ENCODE data around the gene ETAA1.

ETAA1 gene

GRCh38 chr2:67384123-67384822 lies 12.9 kb upstream of the ETAA1 start:
- Histone ChIP-seq H3K36me3 (ENCODE audit: insufficient read depth, low read length) (no peaks in the 10 kb centered on the region), H3K79me2 (ENCODE audit: insufficient read depth, low read length) (no peaks in the 10 kb centered on the region), H3K4me3 (ENCODE audit: low read depth, low read length, poor library complexity, severe bottlenecking) (no peak overlapping the region), H3K4me2 (ENCODE audit: low read length) (no peak overlapping the region), H3K9me3 (ENCODE audit: low read length) (no peaks in the 10 kb centered on the region), H3K9me2 (ENCODE audit: low read depth, low read length) (no peaks in the 10 kb centered on the region), H4K20me1 (ENCODE audit: insufficient read depth, low read length) (no peaks in the 10 kb centered on the region), H2AFZ (ENCODE audit: low read length) (no peak overlapping the region), H3K27ac (ENCODE audit: low read depth, low read length, poor library complexity, severe bottlenecking) (no peak overlapping the region), H3K4me1 (ENCODE audit: insufficient read depth, low read length, severe bottlenecking) (no peaks in the 10 kb centered on the region), H3K27me3 (ENCODE audit: insufficient read depth, low read length) (no peaks in the 10 kb centered on the region), H3K9ac (ENCODE audit: low read length) (no peak overlapping the region), H3F3A (ENCODE audit: insufficient read depth, low read length) (no peaks in the 10 kb centered on the region)
- TF ChIP-seq, protein P1, sequence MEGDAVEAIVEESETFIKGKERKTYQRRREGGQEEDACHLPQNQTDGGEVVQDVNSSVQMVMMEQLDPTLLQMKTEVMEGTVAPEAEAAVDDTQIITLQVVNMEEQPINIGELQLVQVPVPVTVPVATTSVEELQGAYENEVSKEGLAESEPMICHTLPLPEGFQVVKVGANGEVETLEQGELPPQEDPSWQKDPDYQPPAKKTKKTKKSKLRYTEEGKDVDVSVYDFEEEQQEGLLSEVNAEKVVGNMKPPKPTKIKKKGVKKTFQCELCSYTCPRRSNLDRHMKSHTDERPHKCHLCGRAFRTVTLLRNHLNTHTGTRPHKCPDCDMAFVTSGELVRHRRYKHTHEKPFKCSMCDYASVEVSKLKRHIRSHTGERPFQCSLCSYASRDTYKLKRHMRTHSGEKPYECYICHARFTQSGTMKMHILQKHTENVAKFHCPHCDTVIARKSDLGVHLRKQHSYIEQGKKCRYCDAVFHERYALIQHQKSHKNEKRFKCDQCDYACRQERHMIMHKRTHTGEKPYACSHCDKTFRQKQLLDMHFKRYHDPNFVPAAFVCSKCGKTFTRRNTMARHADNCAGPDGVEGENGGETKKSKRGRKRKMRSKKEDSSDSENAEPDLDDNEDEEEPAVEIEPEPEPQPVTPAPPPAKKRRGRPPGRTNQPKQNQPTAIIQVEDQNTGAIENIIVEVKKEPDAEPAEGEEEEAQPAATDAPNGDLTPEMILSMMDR (IDR thresholded peaks at IDR 0.05; ENCODE audit: low read length), result no peak
- TF ChIP-seq EZH2 (IDR thresholded peaks at IDR 0.05; ENCODE audit: borderline replicate concordance, low read length), result no peak

GRCh38 chr2:67388680-67389079 lies 8.5 kb upstream of the ETAA1 start:
- H3K4me1 ChIP-seq (ENCODE audit: insufficient read depth, low read length, severe bottlenecking), result no peaks in the 10 kb centered on the region
- no peak overlapping the region for H2AFZ ChIP-seq (ENCODE audit: low read length)
- no peaks in the 10 kb centered on the region for H3K9me3 ChIP-seq (ENCODE audit: low read length)
- no peaks in the 10 kb centered on the region for H3K27me3 ChIP-seq (ENCODE audit: insufficient read depth, low read length)
- H3K4me2 ChIP-seq (ENCODE audit: low read length), result no peak overlapping the region
- no peaks in the 10 kb centered on the region for H4K20me1 ChIP-seq (ENCODE audit: insufficient read depth, low read length)
- TF ChIP-seq, protein P1 (IDR thresholded peaks at IDR 0.05; ENCODE audit: low read length), result no peak
- no peaks in the 10 kb centered on the region for H3K79me2 ChIP-seq (ENCODE audit: insufficient read depth, low read length)
- H3K9ac ChIP-seq (ENCODE audit: low read length), result no peak overlapping the region
- no peak overlapping the region for H3K4me3 ChIP-seq (ENCODE audit: low read depth, low read length, poor library complexity, severe bottlenecking)
- no peak overlapping the region for H3K27ac ChIP-seq (ENCODE audit: low read depth, low read length, poor library complexity, severe bottlenecking)
- H3F3A ChIP-seq (ENCODE audit: insufficient read depth, low read length), result no peaks in the 10 kb centered on the region
- H3K9me2 ChIP-seq (ENCODE audit: low read depth, low read length), result no peaks in the 10 kb centered on the region
- H3K36me3 ChIP-seq (ENCODE audit: insufficient read depth, low read length), result no peaks in the 10 kb centered on the region

DNA sequence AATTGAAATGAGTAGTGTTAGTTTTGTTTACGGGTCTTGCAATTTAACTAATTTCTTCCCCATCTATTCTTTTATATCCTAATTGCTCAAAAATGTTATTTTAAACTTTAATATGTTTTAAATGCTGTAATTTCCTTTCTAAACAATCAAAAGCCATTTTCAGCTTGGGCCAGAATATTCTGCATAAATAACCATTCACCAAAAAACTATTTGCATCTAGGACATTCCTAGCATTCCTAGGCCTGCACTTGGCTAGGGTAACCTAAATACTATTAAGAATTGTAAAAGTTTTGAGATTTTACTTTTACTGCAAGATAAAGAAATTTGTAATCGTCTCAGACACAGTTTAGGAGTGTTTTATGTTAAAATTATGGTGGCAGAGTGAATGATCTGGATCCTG lies 7.8 kb upstream of the ETAA1 start:
- Histone ChIP-seq H3K4me2 (ENCODE audit: low read length) (no peak overlapping the region), H2AFZ (ENCODE audit: low read length) (no peak overlapping the region)

More for the DNA sequence above, 7.8 kb upstream of the ETAA1 start:
- Histone ChIP-seq H3K4me3 (ENCODE audit: low read depth, low read length, poor library complexity, severe bottlenecking) (no peak overlapping the region), H3K36me3 (ENCODE audit: insufficient read depth, low read length) (no peaks in the 10 kb centered on the region), H3K9me3 (ENCODE audit: low read length) (no peaks in the 10 kb centered on the region), H3K9ac (ENCODE audit: low read length) (no peak overlapping the region), H4K20me1 (ENCODE audit: insufficient read depth, low read length) (no peaks in the 10 kb centered on the region), H3K4me1 (ENCODE audit: insufficient read depth, low read length, severe bottlenecking) (no peaks in the 10 kb centered on the region), H3K27me3 (ENCODE audit: insufficient read depth, low read length) (no peaks in the 10 kb centered on the region), H3K9me2 (ENCODE audit: low read depth, low read length) (no peaks in the 10 kb centered on the region), H3K79me2 (ENCODE audit: insufficient read depth, low read length) (no peaks in the 10 kb centered on the region), H3K27ac (ENCODE audit: low read depth, low read length, poor library complexity, severe bottlenecking) (no peak overlapping the region), H3F3A (ENCODE audit: insufficient read depth, low read length) (no peaks in the 10 kb centered on the region)
- TF ChIP-seq, protein P1 (IDR thresholded peaks at IDR 0.05; ENCODE audit: low read length), result no peak
- no peak for TF ChIP-seq EZH2 (IDR thresholded peaks at IDR 0.05; ENCODE audit: borderline replicate concordance, low read length)

Data from OCI-LY1 (cell line).